H1 (cell line): ENCODE results near the gene IQUB.

Experiments
- CEBPB ChIP-seq: IDR thresholded peaks from 2 replicates; pipeline ENCODE4 v1.6.1; 2012; ENCODE audit warnings: low read depth, low read length
- EP300 ChIP-seq, 2 experiments: IDR thresholded peaks; 1 replicate in 1 of 2; 2 replicates in 1 of 2; pipeline ENCODE4 v1.6.1; 2011 to 2012; ENCODE audit warnings: low read depth in 2 of 2, low read length in 2 of 2, mild to moderate bottlenecking in 2 of 2, borderline replicate concordance in 1 of 2, inconsistent platforms in 1 of 2, moderate library complexity in 1 of 2
- EZH2 ChIP-seq: fragments of 200-600 bp; sonication (generic); IDR thresholded peaks from 2 replicates; pipeline ENCODE4 v1.7.1; 2012; ENCODE audit warnings: low read depth, mild to moderate bottlenecking, moderate library complexity, low read length, inconsistent platforms; ENCODE audit not compliant: severe bottlenecking
- HDAC6 ChIP-seq: IDR thresholded peaks from one replicate; pipeline ENCODE4 v1.7.1; 2012; ENCODE audit warnings: low read depth, mild to moderate bottlenecking, inconsistent platforms, low read length, moderate library complexity
- NANOG ChIP-seq: IDR thresholded peaks from 2 replicates; pipeline ENCODE4 v1.6.1; 2011; ENCODE audit warnings: low read length, low read depth, mild to moderate bottlenecking, inconsistent platforms; ENCODE audit not compliant: insufficient read depth, poor library complexity, severe bottlenecking
- RAD21 ChIP-seq, 2 experiments: IDR thresholded peaks in 1 of 2; conservative IDR thresholded peaks in 1 of 2; 2 replicates each; pipeline ENCODE4 v1.6.1; 2011; ENCODE audit warnings: low read depth in 2 of 2, low read length in 2 of 2, improper control_type of control experiment in 1 of 2, inconsistent platforms in 1 of 2, mild to moderate bottlenecking in 1 of 2, moderate library complexity in 1 of 2
- RNF2 ChIP-seq: fragments of 200-900, 300-1000 bp; sonication (generic); IDR thresholded peaks from 2 replicates; pipeline ENCODE4 v1.7.1; 2016; ENCODE audit warnings: borderline replicate concordance, low read depth, mild to moderate bottlenecking, antibody characterized with exemption, low read length; ENCODE audit not compliant: poor library complexity, severe bottlenecking; ENCODE audit errors: missing control alignments
- SIRT6 ChIP-seq: IDR thresholded peaks from one replicate; pipeline ENCODE4 v1.7.1; 2012; ENCODE audit warnings: low read length, inconsistent platforms
- ZNF274 ChIP-seq: IDR thresholded peaks from 2 replicates; pipeline ENCODE4 v1.7.0; 2012; ENCODE audit warnings: low read length, borderline replicate concordance; ENCODE audit errors: extremely low read depth
- TF ChIP-seq, protein P1 (sequence below), 3 experiments: IDR thresholded peaks; 1 replicate in 2 of 3; 2 replicates in 1 of 3; pipeline versions ENCODE4 v1.5.1 to v1.6.1; 2011; ENCODE audit warnings: low read length in 3 of 3, mild to moderate bottlenecking in 3 of 3, inconsistent platforms in 2 of 3, low read depth in 1 of 3, moderate library complexity in 1 of 3; ENCODE audit not compliant: insufficient read depth in 1 of 3; ENCODE audit errors: control extremely low read depth in 1 of 3
- TF ChIP-seq, protein P2 (sequence below): IDR thresholded peaks from 2 replicates; pipeline ENCODE4 v1.6.1; 2012; ENCODE audit warnings: low read length, inconsistent platforms

DNA sequence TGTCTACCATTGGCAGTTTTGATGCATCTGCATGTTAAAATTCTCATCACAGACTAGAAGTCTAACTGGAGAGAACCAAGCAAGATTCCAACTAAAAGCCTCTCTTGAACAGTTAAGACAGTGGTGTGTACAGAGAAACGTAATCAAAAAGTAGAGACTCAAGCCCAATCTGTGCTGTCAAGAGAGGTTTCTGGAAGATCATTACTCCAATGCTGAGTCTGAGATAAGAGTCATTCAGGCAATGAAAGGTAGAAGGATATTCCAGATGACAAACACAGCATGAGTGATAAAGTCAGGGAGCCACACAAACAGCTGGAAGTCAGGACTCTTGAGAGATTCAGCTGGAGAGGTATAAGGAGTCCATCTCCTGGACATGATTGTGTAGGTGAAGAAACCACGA is 48.7 kb downstream of the IQUB start:
- TF ChIP-seq CEBPB (no peak), SIRT6 (no peak), EP300 (IDR thresholded peaks at IDR 0.05; ENCODE audit: borderline replicate concordance in 1 of 2, low read depth in 2 of 2, low read length in 2 of 2) (no peak), RAD21 (IDR thresholded peaks at IDR 0.05 in 1 of 2, conservative IDR thresholded peaks at IDR 0.05 in 1 of 2; ENCODE audit: low read depth in 2 of 2, low read length in 2 of 2) (no peak), HDAC6 (no peak), NANOG (no peak), RNF2 (no peak), EZH2 (no peak), ZNF274 (no peak)
- TF ChIP-seq, protein P1, sequence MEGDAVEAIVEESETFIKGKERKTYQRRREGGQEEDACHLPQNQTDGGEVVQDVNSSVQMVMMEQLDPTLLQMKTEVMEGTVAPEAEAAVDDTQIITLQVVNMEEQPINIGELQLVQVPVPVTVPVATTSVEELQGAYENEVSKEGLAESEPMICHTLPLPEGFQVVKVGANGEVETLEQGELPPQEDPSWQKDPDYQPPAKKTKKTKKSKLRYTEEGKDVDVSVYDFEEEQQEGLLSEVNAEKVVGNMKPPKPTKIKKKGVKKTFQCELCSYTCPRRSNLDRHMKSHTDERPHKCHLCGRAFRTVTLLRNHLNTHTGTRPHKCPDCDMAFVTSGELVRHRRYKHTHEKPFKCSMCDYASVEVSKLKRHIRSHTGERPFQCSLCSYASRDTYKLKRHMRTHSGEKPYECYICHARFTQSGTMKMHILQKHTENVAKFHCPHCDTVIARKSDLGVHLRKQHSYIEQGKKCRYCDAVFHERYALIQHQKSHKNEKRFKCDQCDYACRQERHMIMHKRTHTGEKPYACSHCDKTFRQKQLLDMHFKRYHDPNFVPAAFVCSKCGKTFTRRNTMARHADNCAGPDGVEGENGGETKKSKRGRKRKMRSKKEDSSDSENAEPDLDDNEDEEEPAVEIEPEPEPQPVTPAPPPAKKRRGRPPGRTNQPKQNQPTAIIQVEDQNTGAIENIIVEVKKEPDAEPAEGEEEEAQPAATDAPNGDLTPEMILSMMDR (IDR thresholded peaks at IDR 0.05; ENCODE audit: control extremely low read depth in 1 of 3, insufficient read depth in 1 of 3, low read depth in 1 of 3, low read length in 3 of 3): no peak
- TF ChIP-seq, protein P2, sequence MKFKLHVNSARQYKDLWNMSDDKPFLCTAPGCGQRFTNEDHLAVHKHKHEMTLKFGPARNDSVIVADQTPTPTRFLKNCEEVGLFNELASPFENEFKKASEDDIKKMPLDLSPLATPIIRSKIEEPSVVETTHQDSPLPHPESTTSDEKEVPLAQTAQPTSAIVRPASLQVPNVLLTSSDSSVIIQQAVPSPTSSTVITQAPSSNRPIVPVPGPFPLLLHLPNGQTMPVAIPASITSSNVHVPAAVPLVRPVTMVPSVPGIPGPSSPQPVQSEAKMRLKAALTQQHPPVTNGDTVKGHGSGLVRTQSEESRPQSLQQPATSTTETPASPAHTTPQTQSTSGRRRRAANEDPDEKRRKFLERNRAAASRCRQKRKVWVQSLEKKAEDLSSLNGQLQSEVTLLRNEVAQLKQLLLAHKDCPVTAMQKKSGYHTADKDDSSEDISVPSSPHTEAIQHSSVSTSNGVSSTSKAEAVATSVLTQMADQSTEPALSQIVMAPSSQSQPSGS: no peak
